Measurements from ENCODE around the gene PDGFRB. TPM values are rescaled to one million over a fixed set of nuclear protein-coding genes. Genes with fewer than 3 reads are reported as not detected.

The PDGFRB gene
- total RNA-seq, 2 experiments from 2014 or later, result 0.23 to 3.0 TPM

- POLR2A ChIA-PET, result interaction anchor here (0.7 kb wide), 1 partner anchor 16 kb away, joined by 3 read pairs; the partner anchor contains the start of gene PDGFRB
- TF ChIP-seq CTCF (conservative IDR thresholded peaks at IDR 0.05; ENCODE audit: low read length), result no peak
- no peak for TF ChIP-seq EZH2phosphoT487 (IDR thresholded peaks at IDR 0.05; ENCODE audit: borderline replicate concordance, low read depth, low read length)
Measured at GRCh38 chr5:150139334-150139733, 16.3 kb downstream of the PDGFRB start.

GRCh38 chr5:150138551-150139265 lies 16.9 kb downstream of the PDGFRB start:
- no TSS peak for BruUV-seq (replicated peaks)
- DNase-seq (ENCODE audit: low spot score), result no peak
- Histone ChIP-seq H3K27ac (ENCODE audit: low read depth, low read length, poor library complexity, severe bottlenecking) (no peak overlapping the region), H3K9me3 (ENCODE audit: low read length) (no peaks in the 10 kb centered on the region), H2AFZ (ENCODE audit: low read length) (no peak overlapping the region), H4K20me1 (ENCODE audit: insufficient read depth, low read length) (no peaks in the 10 kb centered on the region), H3K4me2 (ENCODE audit: low read length) (no peak overlapping the region), H3K36me3 (ENCODE audit: insufficient read depth, low read length) (no peaks in the 10 kb centered on the region), H3K9me2 (ENCODE audit: insufficient read depth, low read length) (no peaks in the 10 kb centered on the region), H3K4me1 (ENCODE audit: insufficient read depth, low read length, poor library complexity, severe bottlenecking) (no peaks in the 10 kb centered on the region), H3K4me3 (ENCODE audit: low read depth, low read length, poor library complexity, severe bottlenecking) (no peak overlapping the region), H3K79me2 (ENCODE audit: insufficient read depth, low read depth, low read length) (no peaks in the 10 kb centered on the region)
- intact Hi-C loops (cut with micrococcal nuclease; ENCODE audit: unreplicated experiment), result no loop called here
- no peak for TF ChIP-seq CTCF (conservative IDR thresholded peaks at IDR 0.05; ENCODE audit: low read length)
- TF ChIP-seq EZH2phosphoT487 (IDR thresholded peaks at IDR 0.05; ENCODE audit: borderline replicate concordance, low read depth, low read length), result no peak
- ChIA-PET POLR2A (interaction anchor here (0.7 kb wide), 1 partner anchor 17 kb away, joined by 3 read pairs; the partner anchor contains the start of gene PDGFRB), CTCF (ENCODE audit: unreplicated experiment) (interaction anchor here (0.6 kb wide), 1 partner anchor 52 kb away, joined by 3 read pairs; no protein-coding TSS in a partner anchor)

More at GRCh38 chr5:150139334-150139733, 16.3 kb downstream of the PDGFRB start:
- Histone ChIP-seq H4K20me1 (ENCODE audit: insufficient read depth, low read length) (no peaks in the 10 kb centered on the region), H3K4me3 (ENCODE audit: low read depth, low read length, poor library complexity, severe bottlenecking) (no peak overlapping the region), H3K9me3 (ENCODE audit: low read length) (no peaks in the 10 kb centered on the region), H3K4me1 (ENCODE audit: insufficient read depth, low read length, poor library complexity, severe bottlenecking) (no peaks in the 10 kb centered on the region), H3K9me2 (ENCODE audit: insufficient read depth, low read length) (no peaks in the 10 kb centered on the region), H3K36me3 (ENCODE audit: insufficient read depth, low read length) (no peaks in the 10 kb centered on the region), H3K79me2 (ENCODE audit: insufficient read depth, low read depth, low read length) (no peaks in the 10 kb centered on the region), H3K27ac (ENCODE audit: low read depth, low read length, poor library complexity, severe bottlenecking) (no peak overlapping the region), H2AFZ (ENCODE audit: low read length) (no peak overlapping the region), H3K4me2 (ENCODE audit: low read length) (no peak overlapping the region)
- no TSS peak for BruUV-seq (replicated peaks)
- intact Hi-C loops (cut with micrococcal nuclease; ENCODE audit: unreplicated experiment), result no loop called here
- DNase-seq (ENCODE audit: low spot score), result no peak
- CTCF ChIA-PET (ENCODE audit: unreplicated experiment), result no interaction called here

- intact Hi-C loops (cut with micrococcal nuclease; ENCODE audit: unreplicated experiment), result no loop called here
- ChIA-PET CTCF (ENCODE audit: unreplicated experiment) (interaction anchor here (0.6 kb wide), 1 partner anchor 53 kb away, joined by 3 read pairs; no protein-coding TSS in a partner anchor), POLR2A (no interaction called here)
Measured at GRCh38 chr5:150137997-150138396, 17.6 kb downstream of the PDGFRB start.

More at GRCh38 chr5:150137997-150138396, 17.6 kb downstream of the PDGFRB start:
- H3K4me1 ChIP-seq (ENCODE audit: insufficient read depth, low read length, poor library complexity, severe bottlenecking), result no peaks in the 10 kb centered on the region
- H3K79me2 ChIP-seq (ENCODE audit: insufficient read depth, low read depth, low read length), result no peaks in the 10 kb centered on the region
- no peaks in the 10 kb centered on the region for H3K36me3 ChIP-seq (ENCODE audit: insufficient read depth, low read length)
- BruUV-seq (replicated peaks), result no TSS peak
- H3K4me3 ChIP-seq (ENCODE audit: low read depth, low read length, poor library complexity, severe bottlenecking), result no peak overlapping the region
- H3K9me3 ChIP-seq (ENCODE audit: low read length), result no peaks in the 10 kb centered on the region
- no peak overlapping the region for H3K27ac ChIP-seq (ENCODE audit: low read depth, low read length, poor library complexity, severe bottlenecking)
- no peak overlapping the region for H2AFZ ChIP-seq (ENCODE audit: low read length)
- no peaks in the 10 kb centered on the region for H4K20me1 ChIP-seq (ENCODE audit: insufficient read depth, low read length)
- no peak for DNase-seq (ENCODE audit: low spot score)
- no peak for TF ChIP-seq CTCF (conservative IDR thresholded peaks at IDR 0.05; ENCODE audit: low read length)
- no peak for TF ChIP-seq EZH2phosphoT487 (IDR thresholded peaks at IDR 0.05; ENCODE audit: borderline replicate concordance, low read depth, low read length)
- H3K9me2 ChIP-seq (ENCODE audit: insufficient read depth, low read length), result no peaks in the 10 kb centered on the region
- H3K4me2 ChIP-seq (ENCODE audit: low read length), result no peak overlapping the region
